Neural cell (in vitro differentiated cells): Measurements from ENCODE around the gene MAGI1. TPM values are rescaled to one million over a fixed set of nuclear protein-coding genes. Genes with fewer than 3 reads are reported as not detected.

Experiments used
- H2AFZ ChIP-seq: fragments of 200-600, 300-800 bp; sonication (generic), shearing (Covaris generic); 2 replicates; pipeline ENCODE4 v1.6.0; 2014; ENCODE audit warnings: low read depth, mild to moderate bottlenecking, antibody characterized with exemption, low read length, moderate library complexity
- H3F3A ChIP-seq: fragments of 200-600 bp; shearing (Covaris generic); 2 replicates; pipeline ENCODE4 v1.6.1; 2016; ENCODE audit warnings: mild to moderate bottlenecking, moderate library complexity, mixed read lengths, antibody characterized with exemption, low read length; ENCODE audit not compliant: insufficient read depth, poor library complexity, severe bottlenecking
- H3K27ac ChIP-seq: fragments of 200-600, 300-800 bp; sonication (generic), shearing (Covaris generic); 2 replicates; pipeline ENCODE4 v1.5.1; 2014; ENCODE audit warnings: mild to moderate bottlenecking, low read length, moderate library complexity
- H3K27me3 ChIP-seq: fragments of 300-800, 200-600 bp; sonication (generic), shearing (Covaris generic); 2 replicates; pipeline ENCODE4 v1.6.0; 2014; ENCODE audit warnings: mild to moderate bottlenecking, low read depth, low read length, moderate library complexity; ENCODE audit not compliant: insufficient read depth
- H3K36me3 ChIP-seq: fragments of 300-800, 200-600 bp; sonication (generic), shearing (Covaris generic); 2 replicates; pipeline ENCODE4 v1.5.1; 2014; ENCODE audit warnings: mild to moderate bottlenecking, antibody characterized with exemption, low read length, moderate library complexity; ENCODE audit not compliant: insufficient read depth
- H3K4me2 ChIP-seq: fragments of 300-800, 200-600 bp; sonication (generic), shearing (Covaris generic); 2 replicates; pipeline ENCODE4 v1.6.0; 2014; ENCODE audit warnings: mild to moderate bottlenecking, low read length
- H3K4me3 ChIP-seq: fragments of 300-800, 200-600 bp; sonication (generic), shearing (Covaris generic); 2 replicates; pipeline ENCODE4 v1.5.1; 2014; ENCODE audit warnings: mild to moderate bottlenecking, low read length, moderate library complexity
- H3K79me2 ChIP-seq: fragments of 200-600 bp; shearing (Covaris generic); replicated peaks from 2 replicates; pipeline ENCODE4 v1.6.0; 2014; ENCODE audit warnings: mild to moderate bottlenecking, low read length, moderate library complexity; ENCODE audit not compliant: insufficient read depth
- H3K9ac ChIP-seq: fragments of 300-800, 200-600 bp; sonication (generic), shearing (Covaris generic); 2 replicates; pipeline ENCODE4 v1.6.1; 2016; ENCODE audit warnings: mild to moderate bottlenecking, low read length, mixed read lengths
- H3K9me2 ChIP-seq: fragments of 200-600 bp; shearing (Covaris generic); 2 replicates; pipeline ENCODE4 v1.6.1; 2016; ENCODE audit warnings: mild to moderate bottlenecking, low read length, mixed read lengths; ENCODE audit not compliant: insufficient read depth
- H3K9me3 ChIP-seq: fragments of 200-600, 300-800 bp; sonication (generic), shearing (Covaris generic); 2 replicates; pipeline ENCODE4 v1.6.1; 2016; ENCODE audit warnings: mild to moderate bottlenecking, mixed run types, low read length, moderate library complexity, mixed read lengths
- H4K20me1 ChIP-seq: fragments of 200-600 bp; shearing (Covaris generic); 2 replicates; pipeline ENCODE4 v1.6.1; 2016; ENCODE audit warnings: mild to moderate bottlenecking, mixed run types; ENCODE audit not compliant: insufficient read depth
- CTCF ChIP-seq: fragments of 450-650 bp; IDR thresholded peaks from 2 replicates; pipeline ENCODE4 v1.5.1; 2014; ENCODE audit warnings: antibody characterized with exemption, mild to moderate bottlenecking, moderate library complexity; ENCODE audit not compliant: poor library complexity, severe bottlenecking
- EP300 ChIP-seq: fragments of 450-650 bp; conservative IDR thresholded peaks from 2 replicates; pipeline ENCODE4 v1.6.1; 2014; ENCODE audit warnings: antibody characterized with exemption, mild to moderate bottlenecking, moderate library complexity; ENCODE audit not compliant: poor library complexity, severe bottlenecking
- EZH2 ChIP-seq: fragments of 200-600, 300-800 bp; shearing (Covaris generic), sonication (generic); IDR thresholded peaks from 2 replicates; pipeline ENCODE4 v1.6.1; 2014; ENCODE audit warnings: antibody characterized with exemption, low read length, borderline replicate concordance, mild to moderate bottlenecking; ENCODE audit not compliant: insufficient read depth, poor library complexity, severe bottlenecking
- MXI1 ChIP-seq: fragments of 450-650 bp; conservative IDR thresholded peaks from 2 replicates; pipeline ENCODE4 v1.6.1; 2014; ENCODE audit warnings: antibody characterized with exemption, mild to moderate bottlenecking; ENCODE audit not compliant: poor library complexity, severe bottlenecking
- POLR2AphosphoS5 ChIP-seq: IDR thresholded peaks from 2 replicates; pipeline ENCODE4 v1.6.1; 2012
- RAD21 ChIP-seq: fragments of 450-650 bp; conservative IDR thresholded peaks from 2 replicates; pipeline ENCODE4 v1.6.1; 2014; ENCODE audit warnings: antibody characterized with exemption, mild to moderate bottlenecking, moderate library complexity
- SMC3 ChIP-seq: fragments of 450-650 bp; conservative IDR thresholded peaks from 2 replicates; pipeline ENCODE4 v1.6.1; 2014; ENCODE audit warnings: antibody characterized with exemption, mild to moderate bottlenecking, moderate library complexity; ENCODE audit not compliant: poor library complexity
- TAF1 ChIP-seq: IDR thresholded peaks from 2 replicates; pipeline ENCODE4 v1.6.1; 2012; ENCODE audit warnings: low read depth
- polyA plus RNA-seq: library from polyadenylated mRNA; depleted of rRNA; stranded (reverse); fragments of >200 nt; gene quantifications from 2 replicates; pipeline ENCODE4 v1.2.3, GENCODE V29; 2014
- TF ChIP-seq, protein P1 (sequence below): IDR thresholded peaks from 2 replicates; pipeline ENCODE4 v1.6.1; 2012; ENCODE audit warnings: borderline replicate concordance

The MAGI1 gene
- polyA plus RNA-seq, 1 donor from 2014 or later, result 44.7 TPM

DNA sequence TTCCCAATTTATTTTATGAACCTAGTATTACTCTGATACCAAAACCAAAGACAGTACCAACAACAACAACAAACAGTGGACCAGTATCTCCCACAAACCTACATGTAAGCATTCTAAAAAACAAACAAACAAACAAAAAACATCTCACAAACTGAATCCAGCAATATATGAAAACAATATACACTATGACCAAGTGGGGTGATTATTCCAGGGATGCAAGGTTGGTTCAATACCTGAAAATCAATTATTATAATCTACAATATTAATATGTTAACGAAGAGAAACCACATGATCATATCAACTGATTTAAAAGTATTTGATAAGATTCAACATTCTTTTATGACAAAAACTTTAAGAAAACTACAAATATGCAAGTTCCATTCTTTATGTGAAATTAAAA, 391.3 kb downstream of the MAGI1 start:
- Histone ChIP-seq H3K4me3 (no peak overlapping the region), H3F3A (no peaks in the 10 kb centered on the region), H3K4me2 (no peak overlapping the region), H3K27ac (no peak overlapping the region), H3K9ac (no peak overlapping the region), H2AFZ (no peak overlapping the region), H3K36me3 (no peaks in the 10 kb centered on the region), H4K20me1 (no peaks in the 10 kb centered on the region), H3K79me2 (no peaks in the 10 kb centered on the region), H3K9me2 (no peaks in the 10 kb centered on the region), H3K27me3 (no peaks in the 10 kb centered on the region), H3K9me3 (peaks cover 6% of the 10 kb centered on the region)
- TF ChIP-seq MXI1 (no peak), EZH2 (no peak), SMC3 (no peak), EP300 (no peak), TAF1 (no peak)
- TF ChIP-seq, protein P1, sequence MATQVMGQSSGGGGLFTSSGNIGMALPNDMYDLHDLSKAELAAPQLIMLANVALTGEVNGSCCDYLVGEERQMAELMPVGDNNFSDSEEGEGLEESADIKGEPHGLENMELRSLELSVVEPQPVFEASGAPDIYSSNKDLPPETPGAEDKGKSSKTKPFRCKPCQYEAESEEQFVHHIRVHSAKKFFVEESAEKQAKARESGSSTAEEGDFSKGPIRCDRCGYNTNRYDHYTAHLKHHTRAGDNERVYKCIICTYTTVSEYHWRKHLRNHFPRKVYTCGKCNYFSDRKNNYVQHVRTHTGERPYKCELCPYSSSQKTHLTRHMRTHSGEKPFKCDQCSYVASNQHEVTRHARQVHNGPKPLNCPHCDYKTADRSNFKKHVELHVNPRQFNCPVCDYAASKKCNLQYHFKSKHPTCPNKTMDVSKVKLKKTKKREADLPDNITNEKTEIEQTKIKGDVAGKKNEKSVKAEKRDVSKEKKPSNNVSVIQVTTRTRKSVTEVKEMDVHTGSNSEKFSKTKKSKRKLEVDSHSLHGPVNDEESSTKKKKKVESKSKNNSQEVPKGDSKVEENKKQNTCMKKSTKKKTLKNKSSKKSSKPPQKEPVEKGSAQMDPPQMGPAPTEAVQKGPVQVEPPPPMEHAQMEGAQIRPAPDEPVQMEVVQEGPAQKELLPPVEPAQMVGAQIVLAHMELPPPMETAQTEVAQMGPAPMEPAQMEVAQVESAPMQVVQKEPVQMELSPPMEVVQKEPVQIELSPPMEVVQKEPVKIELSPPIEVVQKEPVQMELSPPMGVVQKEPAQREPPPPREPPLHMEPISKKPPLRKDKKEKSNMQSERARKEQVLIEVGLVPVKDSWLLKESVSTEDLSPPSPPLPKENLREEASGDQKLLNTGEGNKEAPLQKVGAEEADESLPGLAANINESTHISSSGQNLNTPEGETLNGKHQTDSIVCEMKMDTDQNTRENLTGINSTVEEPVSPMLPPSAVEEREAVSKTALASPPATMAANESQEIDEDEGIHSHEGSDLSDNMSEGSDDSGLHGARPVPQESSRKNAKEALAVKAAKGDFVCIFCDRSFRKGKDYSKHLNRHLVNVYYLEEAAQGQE, result no peak

DNA sequence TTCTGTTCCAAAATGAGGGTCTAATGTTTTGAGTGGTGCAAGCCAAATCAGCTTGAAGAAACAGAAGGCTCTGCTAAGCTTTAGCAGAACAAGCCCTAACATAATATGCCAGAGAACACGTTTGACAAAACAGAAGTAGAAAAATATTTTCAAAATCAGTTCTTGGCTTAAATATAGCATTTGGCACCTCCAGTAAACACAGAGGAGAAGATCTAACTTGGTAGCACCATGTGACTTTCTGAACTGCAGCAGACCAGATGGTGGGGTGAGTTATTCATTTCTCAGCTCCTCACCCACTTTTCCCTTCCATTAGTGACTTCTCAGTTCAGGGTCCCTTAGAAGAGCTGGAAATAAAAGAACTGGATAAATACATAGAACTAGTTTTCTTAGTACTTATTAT, 395.8 kb downstream of the MAGI1 start:
- TF ChIP-seq, protein P1, result no peak
- no peak for TF ChIP-seq SMC3
- no peak for TF ChIP-seq TAF1
- TF ChIP-seq RAD21, result no peak
- no peak for TF ChIP-seq POLR2AphosphoS5
- TF ChIP-seq MXI1, result no peak
- TF ChIP-seq CTCF, result no peak
- TF ChIP-seq EZH2, result no peak
- no peak for TF ChIP-seq EP300
- no peak overlapping the region for H3K9ac ChIP-seq
- H3K4me2 ChIP-seq, result no peak overlapping the region
- H3K27me3 ChIP-seq, result no peaks in the 10 kb centered on the region
- H3K4me3 ChIP-seq, result no peak overlapping the region
- H2AFZ ChIP-seq, result no peak overlapping the region
- peaks cover 3% of the 10 kb centered on the region for H3K9me3 ChIP-seq
- H3K79me2 ChIP-seq, result no peaks in the 10 kb centered on the region
- no peaks in the 10 kb centered on the region for H3K36me3 ChIP-seq
- no peaks in the 10 kb centered on the region for H4K20me1 ChIP-seq
- H3K27ac ChIP-seq, result no peak overlapping the region
- H3F3A ChIP-seq, result no peaks in the 10 kb centered on the region
- no peaks in the 10 kb centered on the region for H3K9me2 ChIP-seq
